ENCODE data around the gene OGFR. TPM values are rescaled to one million over a fixed set of nuclear protein-coding genes. Genes with fewer than 3 reads are reported as not detected.

OGFR gene
- total RNA-seq, 1 donor from 2014 or later = 31.0 TPM

DNA sequence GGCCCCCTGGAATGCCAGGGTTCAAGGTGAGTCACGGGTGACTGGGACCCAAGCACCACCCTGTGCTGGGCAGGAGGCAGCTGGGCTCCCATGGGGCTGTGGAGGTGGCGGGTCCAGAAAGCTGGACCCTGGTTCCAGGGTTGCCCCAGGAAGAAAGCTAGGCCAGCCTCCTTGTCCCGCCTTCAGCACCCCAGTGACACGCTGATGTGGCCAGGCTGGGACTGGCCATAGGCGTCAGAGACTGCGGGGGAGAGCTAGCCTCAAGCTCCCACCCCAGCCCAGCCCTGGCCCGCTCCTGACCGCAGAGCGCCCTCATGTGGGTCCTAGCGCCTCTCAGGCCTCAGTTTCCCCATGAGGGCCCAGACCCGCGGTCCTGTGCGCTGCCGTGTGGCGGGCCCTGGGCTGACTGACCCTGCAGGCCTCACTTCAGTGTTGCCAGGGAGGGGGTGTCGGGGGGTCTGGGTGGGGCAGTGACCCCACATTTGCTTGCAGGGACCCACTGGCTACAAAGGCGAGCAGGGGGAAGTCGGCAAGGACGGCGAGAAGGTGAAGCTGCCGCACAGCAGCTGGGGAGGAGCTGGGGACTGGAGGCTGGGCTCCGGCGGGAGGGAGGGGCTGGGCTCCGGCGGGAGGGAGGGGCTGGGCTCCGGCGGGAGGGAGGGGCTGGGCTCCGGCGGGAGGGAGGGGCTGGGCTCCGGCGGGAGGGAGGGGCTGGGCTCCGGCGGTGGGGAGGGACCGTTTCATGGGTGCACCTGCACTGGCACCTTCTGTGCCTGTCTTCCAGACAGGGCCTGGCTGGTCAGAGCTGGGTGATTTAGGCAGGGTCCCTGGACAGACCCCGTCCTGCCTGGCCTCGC is 20.1 kb downstream of the OGFR start:
- no peaks in the 10 kb centered on the region for H3K27me3 Mint-ChIP-seq
- peaks cover 3% of the 10 kb centered on the region for H3K4me1 Mint-ChIP-seq (ENCODE audit: low read depth)
- no peak overlapping the region for H3K4me3 Mint-ChIP-seq (ENCODE audit: low read depth)
- H3K27ac Mint-ChIP-seq = no peak overlapping the region
- no peak for DNase-seq (ENCODE audit: low spot score, unreplicated experiment)
- TF ChIP-seq, protein P1, sequence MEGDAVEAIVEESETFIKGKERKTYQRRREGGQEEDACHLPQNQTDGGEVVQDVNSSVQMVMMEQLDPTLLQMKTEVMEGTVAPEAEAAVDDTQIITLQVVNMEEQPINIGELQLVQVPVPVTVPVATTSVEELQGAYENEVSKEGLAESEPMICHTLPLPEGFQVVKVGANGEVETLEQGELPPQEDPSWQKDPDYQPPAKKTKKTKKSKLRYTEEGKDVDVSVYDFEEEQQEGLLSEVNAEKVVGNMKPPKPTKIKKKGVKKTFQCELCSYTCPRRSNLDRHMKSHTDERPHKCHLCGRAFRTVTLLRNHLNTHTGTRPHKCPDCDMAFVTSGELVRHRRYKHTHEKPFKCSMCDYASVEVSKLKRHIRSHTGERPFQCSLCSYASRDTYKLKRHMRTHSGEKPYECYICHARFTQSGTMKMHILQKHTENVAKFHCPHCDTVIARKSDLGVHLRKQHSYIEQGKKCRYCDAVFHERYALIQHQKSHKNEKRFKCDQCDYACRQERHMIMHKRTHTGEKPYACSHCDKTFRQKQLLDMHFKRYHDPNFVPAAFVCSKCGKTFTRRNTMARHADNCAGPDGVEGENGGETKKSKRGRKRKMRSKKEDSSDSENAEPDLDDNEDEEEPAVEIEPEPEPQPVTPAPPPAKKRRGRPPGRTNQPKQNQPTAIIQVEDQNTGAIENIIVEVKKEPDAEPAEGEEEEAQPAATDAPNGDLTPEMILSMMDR (IDR thresholded peaks at IDR 0.05; ENCODE audit: unreplicated experiment) = no peak
- no peaks in the 10 kb centered on the region for H3K36me3 Mint-ChIP-seq (ENCODE audit: insufficient read depth)
- no peaks in the 10 kb centered on the region for H3K9me3 Mint-ChIP-seq (ENCODE audit: low read depth)

- TF ChIP-seq, protein P1 (IDR thresholded peaks at IDR 0.05; ENCODE audit: unreplicated experiment) = no peak
- no peaks in the 10 kb centered on the region for H3K27me3 Mint-ChIP-seq
- no peaks in the 10 kb centered on the region for H3K9me3 Mint-ChIP-seq (ENCODE audit: low read depth)
These were observed 20.8 kb downstream of the OGFR start for GRCh38 chr20:62825333-62825985.

DNA sequence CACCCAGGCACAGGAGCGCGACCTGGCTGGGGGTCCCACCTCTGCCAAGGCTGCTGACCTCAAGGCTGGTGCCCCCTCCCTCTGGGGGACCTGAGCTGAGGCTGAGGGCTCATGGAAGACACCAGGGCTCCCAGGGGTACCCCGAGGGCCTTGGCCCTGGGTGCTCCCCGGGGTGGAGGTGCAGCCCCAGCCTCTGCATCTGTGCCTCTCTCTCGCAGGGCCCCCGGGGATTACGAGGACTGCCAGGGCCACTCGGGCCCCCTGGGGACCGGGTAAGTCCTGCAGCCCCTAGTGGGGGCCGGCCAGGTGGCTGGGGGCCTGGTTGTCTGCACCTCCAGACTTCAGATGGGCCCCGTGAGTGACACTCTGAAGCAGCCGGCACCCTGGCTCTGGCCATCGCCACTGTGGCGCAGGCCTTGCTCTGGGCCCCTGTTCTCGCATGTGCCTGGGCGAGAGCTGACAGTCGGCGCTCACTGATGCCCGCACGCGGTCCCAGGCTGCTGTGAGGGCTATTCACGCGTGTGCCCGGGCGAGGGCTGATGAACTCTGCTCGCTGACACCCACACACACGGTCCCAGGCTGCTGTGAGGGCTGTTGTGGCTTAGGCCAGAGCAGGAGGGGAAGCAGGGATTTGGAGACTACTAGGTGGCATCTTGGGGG is 21.5 kb downstream of the OGFR start:
- Mint-ChIP-seq H3K4me3 (ENCODE audit: low read depth) (no peak overlapping the region), H3K27ac (no peak overlapping the region), H3K4me1 (ENCODE audit: low read depth) (peaks cover 3% of the 10 kb centered on the region), H3K9me3 (ENCODE audit: low read depth) (no peaks in the 10 kb centered on the region), H3K36me3 (ENCODE audit: insufficient read depth) (no peaks in the 10 kb centered on the region), H3K27me3 (no peaks in the 10 kb centered on the region)
- DNase-seq (ENCODE audit: low spot score, unreplicated experiment) = no peak
- TF ChIP-seq, protein P1 (IDR thresholded peaks at IDR 0.05; ENCODE audit: unreplicated experiment) = no peak

More at GRCh38 chr20:62825333-62825985, 20.8 kb downstream of the OGFR start:
- Mint-ChIP-seq H3K4me1 (ENCODE audit: low read depth) (peaks cover 3% of the 10 kb centered on the region), H3K36me3 (ENCODE audit: insufficient read depth) (no peaks in the 10 kb centered on the region), H3K4me3 (ENCODE audit: low read depth) (no peak overlapping the region), H3K27ac (no peak overlapping the region)
- DNase-seq (ENCODE audit: low spot score, unreplicated experiment) = no peak

- H3K4me3 Mint-ChIP-seq (ENCODE audit: low read depth) = no peak overlapping the region
- H3K27me3 Mint-ChIP-seq = no peaks in the 10 kb centered on the region
- H3K9me3 Mint-ChIP-seq (ENCODE audit: low read depth) = no peaks in the 10 kb centered on the region
- TF ChIP-seq, protein P1 (IDR thresholded peaks at IDR 0.05; ENCODE audit: unreplicated experiment) = no peak
- H3K4me1 Mint-ChIP-seq (ENCODE audit: low read depth) = peaks cover 4% of the 10 kb centered on the region
- no peak for DNase-seq (ENCODE audit: low spot score, unreplicated experiment)
- no peaks in the 10 kb centered on the region for H3K36me3 Mint-ChIP-seq (ENCODE audit: insufficient read depth)
- no peak overlapping the region for H3K27ac Mint-ChIP-seq
These were observed 22.1 kb downstream of the OGFR start for GRCh38 chr20:62826646-62827310.

Data from progenitor cell of endocrine pancreas (in vitro differentiated cells).